ENCODE data around the gene DRAM1.
A peak's percentile ranks its signal among the peaks of the same experiment; 100 is the strongest.
"Not testable (repeated sequence)": the region's sequence is repeated elsewhere in the genome, so short reads cannot be mapped to it uniquely, and the experiment has no call there.

DRAM1 gene

GRCh38 chr12:101876861-101877805 is at the start of gene DRAM1:
Gene DRAM1 (plus strand): TSS chr12:101877580. CDS start chr12:101877790, 210 bp downstream.
- DNase-seq, result peak; percentile 84

GRCh38 chr12:101828463-101829196 is 48.8 kb upstream of the DRAM1 start:
- no peak for DNase-seq

GRCh38 chr12:101829639-101830366 is 47.6 kb upstream of the DRAM1 start:
- no peak for DNase-seq

- peak; percentile 96 for DNase-seq
Observed at GRCh38 chr12:101830367-101831325, 46.7 kb upstream of the DRAM1 start, which contains the start of gene GNPTAB. Gene GNPTAB (minus strand): TSS chr12:101830959. CDS start chr12:101830675, 284 bp downstream.

- DNase-seq, result no peak
Observed at GRCh38 chr12:101832030-101832429, 45.4 kb upstream of the DRAM1 start.

GRCh38 chr12:101838628-101839323 is 38.6 kb upstream of the DRAM1 start:
- DNase-seq, result no peak

GRCh38 chr12:101839324-101840283 is 37.8 kb upstream of the DRAM1 start:
- DNase-seq, result peak; percentile 84

GRCh38 chr12:101841069-101841468 is 36.3 kb upstream of the DRAM1 start:
- DNase-seq, result no peak

GRCh38 chr12:101845137-101845711 is 32.2 kb upstream of the DRAM1 start:
- no peak for DNase-seq

- no peak for DNase-seq
Observed at GRCh38 chr12:101847325-101847724, 30.1 kb upstream of the DRAM1 start.

- DNase-seq, result no peak
Observed at GRCh38 chr12:101850199-101850598, 27.2 kb upstream of the DRAM1 start.

GRCh38 chr12:101852998-101853397 is 24.4 kb upstream of the DRAM1 start:
- DNase-seq, result no peak

GRCh38 chr12:101854747-101855146 is 22.6 kb upstream of the DRAM1 start:
- DNase-seq, result no peak

GRCh38 chr12:101855364-101855884 is 22.0 kb upstream of the DRAM1 start:
- no peak for DNase-seq

GRCh38 chr12:101855976-101856375 is 21.4 kb upstream of the DRAM1 start:
- DNase-seq, result no peak

- DNase-seq, result not testable (repeated sequence)
Observed at GRCh38 chr12:101856614-101857013, 20.8 kb upstream of the DRAM1 start.

- DNase-seq, result no peak
Observed at GRCh38 chr12:101857043-101857558, 20.3 kb upstream of the DRAM1 start.

- no peak for DNase-seq
Observed at GRCh38 chr12:101858361-101858760, 19.0 kb upstream of the DRAM1 start.
